ENCODE results near the gene NME2. TPM values are rescaled to one million over a fixed set of nuclear protein-coding genes. Genes with fewer than 3 reads are reported as not detected.

Gene NME2
- total RNA-seq, 4 donors from 2014 or later = 83.4 to 482 (median 290) TPM

DNA sequence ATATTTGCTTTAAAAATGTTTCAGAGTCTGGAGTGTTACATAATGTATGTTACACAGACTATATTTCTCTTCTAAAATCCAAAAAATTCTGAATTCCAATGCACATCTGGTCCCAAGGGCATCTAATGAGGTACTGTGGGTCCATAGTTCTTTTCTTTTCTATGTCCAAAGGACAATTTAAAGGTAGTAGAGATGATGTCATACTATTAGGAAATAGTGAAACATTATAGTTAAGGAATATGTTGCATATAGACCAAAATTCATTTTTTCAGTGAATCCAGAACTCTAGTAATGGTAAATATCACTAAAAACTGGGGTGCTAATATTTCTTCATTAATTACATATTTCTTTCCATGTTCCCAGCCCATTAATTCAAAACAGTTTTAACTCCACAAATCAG lies 23.0 kb downstream of the NME2 start:
- TF ChIP-seq, protein P1, sequence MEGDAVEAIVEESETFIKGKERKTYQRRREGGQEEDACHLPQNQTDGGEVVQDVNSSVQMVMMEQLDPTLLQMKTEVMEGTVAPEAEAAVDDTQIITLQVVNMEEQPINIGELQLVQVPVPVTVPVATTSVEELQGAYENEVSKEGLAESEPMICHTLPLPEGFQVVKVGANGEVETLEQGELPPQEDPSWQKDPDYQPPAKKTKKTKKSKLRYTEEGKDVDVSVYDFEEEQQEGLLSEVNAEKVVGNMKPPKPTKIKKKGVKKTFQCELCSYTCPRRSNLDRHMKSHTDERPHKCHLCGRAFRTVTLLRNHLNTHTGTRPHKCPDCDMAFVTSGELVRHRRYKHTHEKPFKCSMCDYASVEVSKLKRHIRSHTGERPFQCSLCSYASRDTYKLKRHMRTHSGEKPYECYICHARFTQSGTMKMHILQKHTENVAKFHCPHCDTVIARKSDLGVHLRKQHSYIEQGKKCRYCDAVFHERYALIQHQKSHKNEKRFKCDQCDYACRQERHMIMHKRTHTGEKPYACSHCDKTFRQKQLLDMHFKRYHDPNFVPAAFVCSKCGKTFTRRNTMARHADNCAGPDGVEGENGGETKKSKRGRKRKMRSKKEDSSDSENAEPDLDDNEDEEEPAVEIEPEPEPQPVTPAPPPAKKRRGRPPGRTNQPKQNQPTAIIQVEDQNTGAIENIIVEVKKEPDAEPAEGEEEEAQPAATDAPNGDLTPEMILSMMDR (IDR thresholded peaks at IDR 0.05) = no peak
- no peak for TF ChIP-seq POLR2AphosphoS5 (IDR thresholded peaks at IDR 0.05)
- no peak for TF ChIP-seq EP300 (IDR thresholded peaks at IDR 0.05; ENCODE audit: low read depth)
- no peak for TF ChIP-seq POLR2A (IDR thresholded peaks at IDR 0.05)
- peaks cover 0 to 51% (median 15%) of the 10 kb centered on the region in 4 donors for H3K36me3 ChIP-seq
- in situ Hi-C loops (cut with MboI; ENCODE audit: low pct_ligation_motif_present in 1 of 4, low pct_unique_long_range_greater_than_20kb in 1 of 4, low sequenced_read_pairs in 3 of 4) = no loop called here
- intact Hi-C loops (cut with DNase I; ENCODE audit: low total_unique reads) = no loop called here
- no peak overlapping the region for H3K4me3 ChIP-seq
- no peaks in the 10 kb centered on the region for H3K9me3 ChIP-seq
- no peak overlapping the region for H3K27ac ChIP-seq
- DNase-seq = no peak
- H3K27me3 ChIP-seq = no peaks in the 10 kb centered on the region
- H3K4me1 ChIP-seq = no peaks in the 10 kb centered on the region

DNA sequence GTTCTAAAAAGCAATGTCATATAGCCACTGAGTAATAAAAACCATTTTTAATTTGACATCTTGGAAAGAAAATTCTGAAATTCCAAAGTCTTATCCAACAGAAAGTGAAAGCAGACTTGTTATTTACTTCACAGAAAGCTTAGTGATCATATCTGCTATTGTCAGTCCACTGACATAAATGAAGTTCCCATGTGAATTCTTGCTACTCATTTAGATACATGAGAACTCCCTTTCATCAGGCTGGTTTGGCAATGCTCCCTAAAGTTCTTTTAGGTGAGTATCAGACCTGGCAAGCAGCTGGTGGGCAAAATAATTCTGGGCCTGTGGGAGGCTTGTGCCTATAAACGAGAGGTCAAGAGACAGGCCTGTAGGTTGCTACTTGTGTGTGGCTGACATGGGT lies 23.4 kb downstream of the NME2 start:
- intact Hi-C loops (cut with DNase I; ENCODE audit: low total_unique reads) (no loop called here), in situ Hi-C loops (cut with MboI; ENCODE audit: low pct_ligation_motif_present in 1 of 4, low pct_unique_long_range_greater_than_20kb in 1 of 4, low sequenced_read_pairs in 3 of 4) (no loop called here)
- Histone ChIP-seq H3K27ac (no peak overlapping the region), H3K4me1 (no peaks in the 10 kb centered on the region), H3K36me3 (peaks cover 0 to 53% (median 15%) of the 10 kb centered on the region in 4 donors), H3K4me3 (no peak overlapping the region), H3K27me3 (no peaks in the 10 kb centered on the region), H3K9me3 (no peaks in the 10 kb centered on the region)
- WGBS, 2 donors (ENCODE audit: low coverage in 1 of 2) = 85% methylated on average over 1 of the region's 1 CpG; no CpG with 5 or more reads in 1 of the 2 donors
- TF ChIP-seq POLR2AphosphoS5 (IDR thresholded peaks at IDR 0.05) = no peak
- TF ChIP-seq, protein P1 (IDR thresholded peaks at IDR 0.05) = no peak
- no peak for TF ChIP-seq POLR2A (IDR thresholded peaks at IDR 0.05)
- TF ChIP-seq EP300 (IDR thresholded peaks at IDR 0.05; ENCODE audit: low read depth) = no peak
- no peak for DNase-seq

DNA sequence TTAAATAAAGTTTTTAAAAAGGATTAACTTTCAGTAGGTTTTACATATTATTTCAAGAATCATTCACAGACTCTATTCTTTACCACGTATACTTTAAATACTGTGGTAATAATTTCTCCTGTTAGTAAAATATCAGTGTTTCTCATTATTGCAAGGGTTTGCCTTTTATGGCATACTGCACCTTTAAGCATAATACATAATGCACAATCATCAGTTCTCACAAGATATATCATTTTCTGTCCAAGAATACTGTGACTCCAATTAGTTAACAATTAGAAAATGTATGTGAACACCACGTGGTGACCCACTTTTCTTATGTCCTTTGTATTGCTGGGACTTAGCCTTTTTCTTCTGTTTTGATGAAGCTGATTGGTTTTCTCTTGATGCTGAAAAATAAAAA lies 25.7 kb downstream of the NME2 start:
- H3K27ac ChIP-seq = no peak overlapping the region
- in situ Hi-C loops (cut with MboI; ENCODE audit: low pct_ligation_motif_present in 1 of 4, low pct_unique_long_range_greater_than_20kb in 1 of 4, low sequenced_read_pairs in 3 of 4) = no loop called here
- H3K4me1 ChIP-seq = no peaks in the 10 kb centered on the region
- DNase-seq = no peak
- H3K9me3 ChIP-seq = no peaks in the 10 kb centered on the region
- WGBS, 2 donors (ENCODE audit: low coverage in 1 of 2) = 82 to 88% methylated on average over 2 of the region's 2 CpGs
- TF ChIP-seq POLR2AphosphoS5 (IDR thresholded peaks at IDR 0.05) (no peak), POLR2A (IDR thresholded peaks at IDR 0.05) (no peak)
- H3K4me3 ChIP-seq = no peak overlapping the region
- intact Hi-C loops (cut with DNase I; ENCODE audit: low total_unique reads) = no loop called here
- no peaks in the 10 kb centered on the region for H3K27me3 ChIP-seq
- peaks cover 0 to 65% (median 21%) of the 10 kb centered on the region in 4 donors for H3K36me3 ChIP-seq

DNA sequence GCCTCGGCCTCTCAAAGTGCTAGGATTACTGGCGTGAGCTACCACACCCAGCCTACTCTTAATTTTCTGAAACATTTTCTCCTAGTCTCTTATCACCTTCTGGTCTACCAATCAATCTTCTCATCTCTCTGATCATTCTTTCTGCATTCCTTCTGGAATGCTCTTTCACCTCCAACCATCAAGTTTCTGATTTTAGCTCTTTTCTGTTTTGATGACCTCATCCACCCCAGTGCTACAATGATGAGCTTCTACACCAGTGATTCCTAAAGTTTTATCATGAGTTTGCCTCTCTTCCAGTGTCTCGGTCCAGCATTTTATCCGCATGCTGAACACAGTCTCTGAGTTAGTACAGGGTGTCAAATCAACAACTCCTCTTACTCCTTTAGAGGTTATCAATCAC lies 31.5 kb downstream of the NME2 start:
- Histone ChIP-seq H3K27me3 (no peaks in the 10 kb centered on the region), H3K4me1 (no peaks in the 10 kb centered on the region), H3K4me3 (no peak overlapping the region), H3K27ac (no peak overlapping the region), H3K36me3 (peaks cover 0 to 70% (median 18%) of the 10 kb centered on the region in 4 donors), H3K9me3 (no peaks in the 10 kb centered on the region)
- TF ChIP-seq POLR2AphosphoS5 (IDR thresholded peaks at IDR 0.05) (no peak), POLR2A (IDR thresholded peaks at IDR 0.05) (no peak), EP300 (IDR thresholded peaks at IDR 0.05; ENCODE audit: low read depth) (no peak)
- TF ChIP-seq, protein P1 (IDR thresholded peaks at IDR 0.05) = no peak
- in situ Hi-C loops (cut with MboI; ENCODE audit: low pct_ligation_motif_present in 1 of 4, low pct_unique_long_range_greater_than_20kb in 1 of 4, low sequenced_read_pairs in 3 of 4) = no loop called here
- 95 to 100% methylated on average over 3 of the region's 4 CpGs for WGBS, 2 donors (ENCODE audit: low coverage in 1 of 2)
- no peak for DNase-seq
- intact Hi-C loops (cut with DNase I; ENCODE audit: low total_unique reads) = no loop called here

DNA sequence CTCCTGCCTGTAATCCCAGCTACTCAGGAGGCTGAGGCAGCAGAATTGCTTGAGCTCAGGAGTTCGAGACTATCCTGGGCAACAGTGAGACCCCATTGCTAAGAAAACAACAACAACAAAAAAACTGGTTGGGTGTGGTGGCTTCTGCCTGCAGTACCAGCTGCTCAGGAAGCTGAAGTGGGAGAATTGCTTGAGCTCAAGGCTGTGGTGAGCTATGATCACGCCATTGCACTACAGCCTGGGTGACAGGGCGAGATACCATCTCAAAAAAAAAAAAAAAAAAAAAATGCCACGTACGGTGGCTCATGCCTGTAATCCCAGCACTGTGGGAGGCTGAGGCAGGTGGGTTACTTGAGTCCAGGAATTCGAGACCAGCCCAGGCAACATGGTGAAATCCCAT lies 34.1 kb downstream of the NME2 start:
- 94% methylated on average over 6 of the region's 6 CpGs; no CpG with 5 or more reads in 1 of the 2 donors for WGBS, 2 donors (ENCODE audit: low coverage in 1 of 2)
- Histone ChIP-seq H3K4me3 (no peak overlapping the region), H3K27me3 (no peaks in the 10 kb centered on the region), H3K4me1 (no peaks in the 10 kb centered on the region), H3K27ac (no peak overlapping the region), H3K36me3 (peaks cover 0 to 73% (median 22%) of the 10 kb centered on the region in 4 donors), H3K9me3 (no peaks in the 10 kb centered on the region)
- no peak for TF ChIP-seq POLR2A (IDR thresholded peaks at IDR 0.05)
- no peak for TF ChIP-seq POLR2AphosphoS5 (IDR thresholded peaks at IDR 0.05)
- TF ChIP-seq, protein P1 (IDR thresholded peaks at IDR 0.05) = no peak
- no peak for TF ChIP-seq EP300 (IDR thresholded peaks at IDR 0.05; ENCODE audit: low read depth)
- intact Hi-C loops (cut with DNase I; ENCODE audit: low total_unique reads) (no loop called here), in situ Hi-C loops (cut with MboI; ENCODE audit: low pct_ligation_motif_present in 1 of 4, low pct_unique_long_range_greater_than_20kb in 1 of 4, low sequenced_read_pairs in 3 of 4) (no loop called here)
- no peak for DNase-seq

Data from transverse colon (tissue), 4 donors.